Brain microvascular endothelial cell (primary cell): ENCODE measurements around the gene CACNA1S.

Experiments used
- DNase-seq: peaks from one replicate; pipeline ENCODE4 v3.0.0-alpha.2; 2020
- H3K27ac ChIP-seq: fragments of 250-450 bp; sonication (Bioruptor Pico); 2 replicates; pipeline ENCODE4 v1.5.1; 2020; ENCODE audit warnings: mild to moderate bottlenecking, moderate library complexity
- H3K27me3 ChIP-seq: fragments of 250-450 bp; sonication (Bioruptor Pico); replicated peaks from 2 replicates; pipeline ENCODE4 v1.5.1; 2020; ENCODE audit warnings: mild to moderate bottlenecking
- H3K36me3 ChIP-seq: fragments of 250-450 bp; sonication (Bioruptor Pico); replicated peaks from 2 replicates; pipeline ENCODE4 v1.5.1; 2020; ENCODE audit warnings: mild to moderate bottlenecking
- H3K4me3 ChIP-seq: 2 replicates; pipeline ENCODE4 v1.5.1; 2011; ENCODE audit warnings: low read depth, mild to moderate bottlenecking, control low read depth, low read length, moderate library complexity
- CTCF ChIP-seq: IDR thresholded peaks from 2 replicates; pipeline ENCODE4 v1.5.1; 2011; ENCODE audit warnings: low read depth, mild to moderate bottlenecking, moderate library complexity, low read length, control low read depth, inconsistent platforms; ENCODE audit errors: missing control alignments
- in situ Hi-C: cut with HindIII; loops from 2 replicates; pipeline ENCODE4 v1.10.0; 2017; ENCODE audit warnings: low sequenced_read_pairs, low pct_ligation_motif_present

The CACNA1S gene

GRCh38 chr1:201112173-201112731 is at the start of gene CACNA1S:
Gene CACNA1S (minus strand): TSS chr1:201112426. CDS start chr1:201112339, 87 bp downstream.
- TF ChIP-seq CTCF: no peak
- in situ Hi-C loops: no loop called here
- Histone ChIP-seq H3K36me3 (no peaks in the 10 kb centered on the region), H3K4me3 (no peak within 1 kb of the TSS), H3K27me3 (no peaks in the 10 kb centered on the region), H3K27ac (no peak within 1 kb of the TSS)
- no peak for DNase-seq

GRCh38 chr1:201157949-201158348 is 45.7 kb upstream of the CACNA1S start:
- in situ Hi-C loops: no loop called here
- no peak overlapping the region for H3K4me3 ChIP-seq
- no peak for TF ChIP-seq CTCF

GRCh38 chr1:201156819-201157218 is 44.6 kb upstream of the CACNA1S start:
- no peak for TF ChIP-seq CTCF
- Histone ChIP-seq H3K27me3 (no peaks in the 10 kb centered on the region), H3K4me3 (no peak overlapping the region), H3K27ac (no peak overlapping the region), H3K36me3 (no peaks in the 10 kb centered on the region)
- no peak for DNase-seq
- in situ Hi-C loops: no loop called here

More at GRCh38 chr1:201157949-201158348, 45.7 kb upstream of the CACNA1S start:
- Histone ChIP-seq H3K27ac (no peak overlapping the region), H3K36me3 (no peaks in the 10 kb centered on the region), H3K27me3 (no peaks in the 10 kb centered on the region)
- no peak for DNase-seq

GRCh38 chr1:201156346-201156745 is 44.1 kb upstream of the CACNA1S start:
- peaks cover 3% of the 10 kb centered on the region for H3K36me3 ChIP-seq
- H3K27me3 ChIP-seq: no peaks in the 10 kb centered on the region
- DNase-seq: no peak
- no peak overlapping the region for H3K27ac ChIP-seq
- TF ChIP-seq CTCF: no peak
- no peak overlapping the region for H3K4me3 ChIP-seq
- in situ Hi-C loops: no loop called here

- in situ Hi-C loops: no loop called here
- no peak overlapping the region for H3K27ac ChIP-seq
Measured at GRCh38 chr1:201155354-201155753, 43.1 kb upstream of the CACNA1S start.

More at GRCh38 chr1:201155354-201155753, 43.1 kb upstream of the CACNA1S start:
- no peak for TF ChIP-seq CTCF
- H3K4me3 ChIP-seq: no peak overlapping the region
- peaks cover 13% of the 10 kb centered on the region for H3K36me3 ChIP-seq
- H3K27me3 ChIP-seq: no peaks in the 10 kb centered on the region
- DNase-seq: no peak
